ENCODE measurements around the gene PAFAH2.

The PAFAH2 gene

DNA sequence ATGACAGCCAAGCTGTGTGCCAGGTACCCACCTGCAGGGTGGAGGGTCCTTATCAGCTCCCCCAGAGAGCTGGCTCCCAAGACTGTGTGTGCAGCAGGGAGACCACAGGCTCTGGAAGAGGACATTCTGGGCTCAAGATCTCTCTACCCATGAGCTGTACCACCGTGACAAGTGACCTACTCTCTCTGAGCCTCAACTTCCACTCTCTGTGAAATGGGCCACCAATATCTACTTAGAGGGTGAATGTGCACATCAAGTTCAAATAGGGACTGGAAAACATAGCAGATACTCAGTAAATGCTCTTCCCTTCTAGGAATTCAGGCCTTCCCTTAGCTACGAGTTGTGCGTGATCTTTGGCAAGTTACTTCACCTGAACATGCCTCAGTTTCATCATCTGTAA, 46.6 kb upstream of the PAFAH2 start:
- TF ChIP-seq, protein P1, sequence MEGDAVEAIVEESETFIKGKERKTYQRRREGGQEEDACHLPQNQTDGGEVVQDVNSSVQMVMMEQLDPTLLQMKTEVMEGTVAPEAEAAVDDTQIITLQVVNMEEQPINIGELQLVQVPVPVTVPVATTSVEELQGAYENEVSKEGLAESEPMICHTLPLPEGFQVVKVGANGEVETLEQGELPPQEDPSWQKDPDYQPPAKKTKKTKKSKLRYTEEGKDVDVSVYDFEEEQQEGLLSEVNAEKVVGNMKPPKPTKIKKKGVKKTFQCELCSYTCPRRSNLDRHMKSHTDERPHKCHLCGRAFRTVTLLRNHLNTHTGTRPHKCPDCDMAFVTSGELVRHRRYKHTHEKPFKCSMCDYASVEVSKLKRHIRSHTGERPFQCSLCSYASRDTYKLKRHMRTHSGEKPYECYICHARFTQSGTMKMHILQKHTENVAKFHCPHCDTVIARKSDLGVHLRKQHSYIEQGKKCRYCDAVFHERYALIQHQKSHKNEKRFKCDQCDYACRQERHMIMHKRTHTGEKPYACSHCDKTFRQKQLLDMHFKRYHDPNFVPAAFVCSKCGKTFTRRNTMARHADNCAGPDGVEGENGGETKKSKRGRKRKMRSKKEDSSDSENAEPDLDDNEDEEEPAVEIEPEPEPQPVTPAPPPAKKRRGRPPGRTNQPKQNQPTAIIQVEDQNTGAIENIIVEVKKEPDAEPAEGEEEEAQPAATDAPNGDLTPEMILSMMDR (IDR thresholded peaks at IDR 0.05; ENCODE audit: low read depth, low read length, missing control alignments), result no peak
- H3K4me3 ChIP-seq (ENCODE audit: low read depth, low read length), result no peak overlapping the region
- DNase-seq (ENCODE audit: low read depth), result no peak
- in situ Hi-C loops (cut with HindIII; ENCODE audit: low sequenced_read_pairs), result no loop called here

DNA sequence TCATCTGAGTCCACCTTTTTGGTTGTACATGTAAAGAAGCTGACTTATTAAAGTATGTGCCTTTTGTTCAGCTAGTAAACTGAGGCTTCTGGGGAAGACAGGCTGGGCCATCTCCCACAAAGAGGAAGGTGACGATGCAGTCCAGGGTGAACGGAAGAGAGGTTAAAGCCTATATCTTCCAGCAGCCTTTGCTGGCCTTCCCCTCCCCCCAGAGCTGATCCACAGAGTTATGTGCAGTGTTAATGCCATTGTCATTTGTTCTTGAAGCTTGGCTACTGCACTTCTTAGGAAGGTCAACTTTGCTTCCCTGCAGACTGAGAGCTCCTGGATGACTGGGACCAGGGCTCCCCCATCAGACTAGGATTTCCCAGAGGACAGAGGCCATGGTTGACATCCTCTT, 45.9 kb upstream of the PAFAH2 start:
- TF ChIP-seq, protein P1 (IDR thresholded peaks at IDR 0.05; ENCODE audit: low read depth, low read length, missing control alignments), result no peak
- DNase-seq (ENCODE audit: low read depth), result no peak
- in situ Hi-C loops (cut with HindIII; ENCODE audit: low sequenced_read_pairs), result no loop called here
- H3K4me3 ChIP-seq (ENCODE audit: low read depth, low read length), result no peak overlapping the region

DNA sequence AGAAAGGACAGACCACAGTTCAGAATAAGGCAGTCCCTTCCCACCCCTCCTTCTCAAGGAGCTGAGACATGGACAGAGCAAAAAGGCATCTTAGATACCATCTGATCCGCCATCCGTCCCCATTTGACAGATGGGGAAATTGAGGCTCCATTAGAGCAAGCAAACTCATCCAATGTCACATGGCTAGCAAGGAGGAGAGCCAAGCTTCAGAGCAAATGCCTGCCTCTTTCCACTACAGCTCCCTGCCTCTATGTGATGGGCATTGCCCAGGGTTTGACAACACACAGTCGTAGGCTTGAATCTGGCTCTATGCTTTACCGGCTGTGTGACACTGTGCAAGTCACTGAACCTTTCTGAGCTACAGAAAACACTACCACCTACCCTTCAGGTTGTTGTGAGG, 44.1 kb upstream of the PAFAH2 start:
- in situ Hi-C loops (cut with HindIII; ENCODE audit: low sequenced_read_pairs), result no loop called here
- no peak for DNase-seq (ENCODE audit: low read depth)
- no peak overlapping the region for H3K4me3 ChIP-seq (ENCODE audit: low read depth, low read length)
- TF ChIP-seq, protein P1 (IDR thresholded peaks at IDR 0.05; ENCODE audit: low read depth, low read length, missing control alignments), result no peak

DNA sequence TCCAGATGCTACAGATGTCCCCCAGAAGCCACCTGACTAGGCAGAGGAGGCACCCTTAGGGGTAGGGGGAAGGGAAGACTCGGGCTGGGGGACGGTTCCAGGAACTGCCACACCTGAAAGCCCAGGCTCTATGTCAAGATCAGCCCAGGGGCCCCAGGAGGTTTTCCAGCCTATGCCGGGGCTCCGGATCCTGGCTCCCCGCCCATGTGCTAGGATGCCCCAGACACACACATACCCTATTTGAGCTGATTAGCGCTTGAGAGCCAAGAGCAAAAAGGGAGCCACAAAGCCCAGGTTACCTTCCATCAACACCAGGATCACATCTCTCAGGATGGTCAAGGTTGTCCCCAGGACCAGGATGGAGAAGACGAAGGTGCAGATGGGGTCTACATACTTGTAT, 43.5 kb upstream of the PAFAH2 start:
- no peak overlapping the region for H3K4me3 ChIP-seq (ENCODE audit: low read depth, low read length)
- TF ChIP-seq, protein P1 (IDR thresholded peaks at IDR 0.05; ENCODE audit: low read depth, low read length, missing control alignments), result no peak
- DNase-seq (ENCODE audit: low read depth), result no peak
- in situ Hi-C loops (cut with HindIII; ENCODE audit: low sequenced_read_pairs), result no loop called here

DNA sequence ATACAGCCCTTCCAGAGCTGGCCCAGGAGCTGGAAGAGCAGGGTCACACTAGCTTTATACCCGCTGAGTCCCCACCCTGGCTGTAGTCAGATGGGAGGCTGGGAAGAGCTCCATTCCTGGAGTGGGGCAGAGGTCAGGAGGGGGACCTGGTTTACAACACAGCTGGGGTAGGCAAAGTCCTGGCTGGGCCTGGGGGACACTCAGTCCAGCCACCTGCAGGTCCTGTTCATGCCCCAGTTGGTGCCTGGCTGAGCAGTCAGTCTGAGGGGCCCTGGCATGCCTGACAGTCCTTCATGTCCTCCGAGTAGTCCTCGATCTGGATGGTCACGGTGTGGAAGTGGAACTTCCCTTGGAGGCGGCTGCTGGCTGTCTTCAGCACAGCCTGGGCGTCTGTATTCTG, 41.0 kb upstream of the PAFAH2 start:
- TF ChIP-seq, protein P1 (IDR thresholded peaks at IDR 0.05; ENCODE audit: low read depth, low read length, missing control alignments), result no peak
- no peak for DNase-seq (ENCODE audit: low read depth)
- in situ Hi-C loops (cut with HindIII; ENCODE audit: low sequenced_read_pairs), result no loop called here
- H3K4me3 ChIP-seq (ENCODE audit: low read depth, low read length), result no peak overlapping the region

DNA sequence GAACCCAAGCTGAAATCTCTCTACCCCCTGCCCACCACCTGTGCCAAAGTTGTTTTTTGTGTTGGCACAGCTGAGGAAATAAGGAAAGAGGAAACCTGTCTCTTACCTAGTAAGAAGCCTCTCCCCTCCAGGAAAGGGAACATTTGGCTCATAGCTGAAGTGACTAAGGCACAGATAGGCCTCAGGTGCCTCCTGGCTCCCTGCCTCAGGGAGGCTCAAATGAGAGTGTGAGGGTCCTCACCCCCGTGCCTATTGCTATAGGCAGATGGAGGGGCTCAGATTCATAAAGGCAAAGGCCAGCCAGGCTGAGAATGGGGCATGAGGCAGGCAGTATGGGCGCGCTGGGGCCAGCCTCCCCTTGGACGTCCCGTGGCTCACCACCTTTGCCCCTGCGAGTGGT, 40.6 kb upstream of the PAFAH2 start:
- no peak overlapping the region for H3K4me3 ChIP-seq (ENCODE audit: low read depth, low read length)
- in situ Hi-C loops (cut with HindIII; ENCODE audit: low sequenced_read_pairs), result no loop called here
- no peak for DNase-seq (ENCODE audit: low read depth)
- TF ChIP-seq, protein P1 (IDR thresholded peaks at IDR 0.05; ENCODE audit: low read depth, low read length, missing control alignments), result no peak

DNA sequence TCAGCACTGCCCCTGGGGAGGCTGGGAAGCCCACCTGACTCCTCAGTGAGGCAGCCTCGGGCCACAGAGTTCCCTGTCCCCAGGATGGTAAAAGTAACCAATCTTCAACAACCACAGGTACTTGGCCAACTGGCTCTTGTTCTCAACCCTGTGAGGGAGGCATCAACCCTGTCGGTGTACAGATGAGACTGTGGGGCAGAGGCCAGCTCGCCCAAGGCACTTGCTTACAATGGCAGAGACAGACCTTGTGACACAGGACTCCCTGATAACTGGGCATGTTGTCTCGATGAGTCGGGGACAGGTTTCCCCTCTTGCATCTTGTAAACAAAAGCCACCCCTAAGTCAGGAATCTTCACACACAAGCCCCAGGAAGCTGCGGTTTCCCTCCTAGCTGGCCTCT, 40.0 kb upstream of the PAFAH2 start:
- no peak overlapping the region for H3K4me3 ChIP-seq (ENCODE audit: low read depth, low read length)
- in situ Hi-C loops (cut with HindIII; ENCODE audit: low sequenced_read_pairs), result no loop called here
- TF ChIP-seq, protein P1 (IDR thresholded peaks at IDR 0.05; ENCODE audit: low read depth, low read length, missing control alignments), result no peak

More for the DNA sequence above, 40.0 kb upstream of the PAFAH2 start:
- no peak for DNase-seq (ENCODE audit: low read depth)
